AG09309 (cell line): ENCODE results near the gene VAMP7.
"Not testable (repeated sequence)": the region's sequence is repeated elsewhere in the genome, so short reads cannot be mapped to it uniquely, and the experiment has no call there.

Experiments
- DNase-seq: peaks from one replicate; pipeline ENCODE4 v3.0.0-alpha.2; 2010; ENCODE audit warnings: low read depth
- H3K4me3 ChIP-seq: 2 replicates; pipeline ENCODE4 v1.5.1; 2011; ENCODE audit warnings: mild to moderate bottlenecking, low read depth, low read length, moderate library complexity; ENCODE audit not compliant: control insufficient read depth
- TF ChIP-seq, protein P1 (sequence below): IDR thresholded peaks from 2 replicates; pipeline ENCODE4 v1.5.1; 2011; ENCODE audit warnings: mild to moderate bottlenecking, low read depth, low read length, inconsistent platforms; ENCODE audit not compliant: insufficient read depth, control insufficient read depth; ENCODE audit errors: missing control alignments

VAMP7 gene

DNA sequence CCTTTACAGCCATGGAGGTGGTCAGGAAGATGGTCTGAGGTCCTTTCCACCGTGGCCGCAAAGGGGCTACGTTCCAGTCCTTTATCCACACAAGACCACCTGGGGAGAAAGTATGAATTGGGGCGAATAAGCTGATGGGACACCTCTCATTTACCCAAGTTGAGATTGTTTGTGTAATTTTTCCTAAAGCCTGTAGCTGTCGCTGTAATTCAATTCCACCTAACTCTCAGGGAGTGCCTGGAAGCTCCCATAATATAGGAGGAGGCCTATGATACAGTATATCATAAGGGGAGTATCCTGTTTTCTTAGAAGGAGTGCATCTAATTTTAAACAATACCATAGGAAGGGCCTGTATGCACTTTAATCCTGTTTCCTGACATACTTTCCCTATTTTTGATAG is 90.5 kb downstream of the VAMP7 start:
- H3K4me3 ChIP-seq, DNase-seq: not testable (repeated sequence)
- TF ChIP-seq, protein P1, sequence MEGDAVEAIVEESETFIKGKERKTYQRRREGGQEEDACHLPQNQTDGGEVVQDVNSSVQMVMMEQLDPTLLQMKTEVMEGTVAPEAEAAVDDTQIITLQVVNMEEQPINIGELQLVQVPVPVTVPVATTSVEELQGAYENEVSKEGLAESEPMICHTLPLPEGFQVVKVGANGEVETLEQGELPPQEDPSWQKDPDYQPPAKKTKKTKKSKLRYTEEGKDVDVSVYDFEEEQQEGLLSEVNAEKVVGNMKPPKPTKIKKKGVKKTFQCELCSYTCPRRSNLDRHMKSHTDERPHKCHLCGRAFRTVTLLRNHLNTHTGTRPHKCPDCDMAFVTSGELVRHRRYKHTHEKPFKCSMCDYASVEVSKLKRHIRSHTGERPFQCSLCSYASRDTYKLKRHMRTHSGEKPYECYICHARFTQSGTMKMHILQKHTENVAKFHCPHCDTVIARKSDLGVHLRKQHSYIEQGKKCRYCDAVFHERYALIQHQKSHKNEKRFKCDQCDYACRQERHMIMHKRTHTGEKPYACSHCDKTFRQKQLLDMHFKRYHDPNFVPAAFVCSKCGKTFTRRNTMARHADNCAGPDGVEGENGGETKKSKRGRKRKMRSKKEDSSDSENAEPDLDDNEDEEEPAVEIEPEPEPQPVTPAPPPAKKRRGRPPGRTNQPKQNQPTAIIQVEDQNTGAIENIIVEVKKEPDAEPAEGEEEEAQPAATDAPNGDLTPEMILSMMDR: peak; percentile 11

DNA sequence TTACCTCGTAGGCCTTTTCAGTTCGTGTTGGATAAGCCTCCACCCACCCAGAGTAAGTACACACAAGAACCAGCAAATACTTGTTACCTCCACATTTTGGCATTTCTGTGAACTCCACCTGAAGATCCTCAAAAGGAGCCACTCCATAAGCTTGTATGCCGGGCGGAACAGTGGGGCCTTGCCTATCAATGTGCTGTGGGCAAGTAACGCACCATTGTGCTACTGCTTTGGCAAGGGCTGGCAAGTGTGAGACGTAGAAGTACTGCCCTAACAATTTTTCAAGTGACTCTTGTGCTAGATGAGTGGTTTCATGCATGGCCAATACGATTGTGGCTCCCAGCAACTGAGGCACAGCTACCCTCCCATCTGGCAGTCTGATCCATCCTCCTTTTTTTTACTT is 91.1 kb downstream of the VAMP7 start:
- not testable (repeated sequence) for H3K4me3 ChIP-seq, DNase-seq

DNA sequence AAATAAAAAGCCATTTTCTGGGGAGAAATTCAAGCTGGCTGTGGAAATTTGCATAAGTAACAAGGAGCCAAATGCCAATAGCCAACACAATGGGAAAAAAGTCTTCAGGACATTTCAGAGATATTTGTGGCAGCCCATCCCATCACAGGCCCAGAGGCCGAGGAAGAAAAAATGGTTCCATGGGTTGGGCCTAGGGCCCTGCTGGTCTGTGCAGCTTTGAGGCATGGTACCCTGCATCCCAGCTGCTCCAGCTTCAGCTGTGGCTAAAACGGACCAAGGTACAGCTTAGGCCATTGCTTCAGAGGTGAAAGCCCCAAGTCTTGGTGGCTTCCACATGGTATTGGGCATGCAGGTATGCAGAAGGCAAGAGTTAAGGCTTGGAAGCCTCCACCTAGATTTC is 102.2 kb downstream of the VAMP7 start:
- no peak for DNase-seq
- H3K4me3 ChIP-seq: no peak overlapping the region
- TF ChIP-seq, protein P1: no peak

DNA sequence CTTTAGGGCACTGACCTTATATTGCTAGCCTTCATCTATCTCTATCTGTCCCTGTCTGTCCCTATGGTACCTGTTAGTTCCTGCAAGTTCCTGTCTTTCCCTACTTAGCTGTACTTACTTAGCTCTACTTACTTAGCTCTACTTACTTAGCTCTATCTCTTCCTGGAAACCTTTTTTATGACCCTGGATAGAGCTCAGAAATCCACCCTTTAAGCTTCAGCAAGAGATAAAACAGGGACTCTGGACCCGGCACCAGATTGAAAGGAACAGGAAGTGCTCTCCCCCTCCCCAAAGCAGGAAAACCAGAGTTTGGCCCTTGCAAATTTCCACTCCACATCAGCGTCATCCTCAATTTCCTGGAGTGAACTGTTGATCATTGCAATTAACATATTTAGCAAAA is 104.1 kb downstream of the VAMP7 start:
- TF ChIP-seq, protein P1: no peak
- H3K4me3 ChIP-seq: no peak overlapping the region
- no peak for DNase-seq

DNA sequence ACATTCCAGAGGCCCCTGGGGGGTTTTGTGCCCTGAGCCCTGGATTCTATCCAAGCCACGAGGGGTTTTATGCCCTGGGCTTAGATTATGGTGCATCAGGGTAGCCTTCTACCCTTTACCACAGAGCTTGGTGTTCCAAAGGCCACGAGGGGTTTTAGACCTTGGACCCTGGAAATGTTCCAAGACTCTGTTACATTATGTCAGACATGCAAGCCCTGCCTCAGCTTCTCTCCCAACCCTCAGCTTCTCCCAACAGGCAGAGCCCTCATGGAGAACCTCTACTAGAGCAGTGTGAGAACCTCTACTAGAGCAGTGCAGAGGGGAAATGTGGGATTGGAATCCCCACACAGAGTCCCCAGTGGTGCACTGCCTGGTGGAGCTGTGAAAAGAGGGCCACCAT is 105.8 kb downstream of the VAMP7 start:
- H3K4me3 ChIP-seq, DNase-seq: not testable (repeated sequence)

DNA sequence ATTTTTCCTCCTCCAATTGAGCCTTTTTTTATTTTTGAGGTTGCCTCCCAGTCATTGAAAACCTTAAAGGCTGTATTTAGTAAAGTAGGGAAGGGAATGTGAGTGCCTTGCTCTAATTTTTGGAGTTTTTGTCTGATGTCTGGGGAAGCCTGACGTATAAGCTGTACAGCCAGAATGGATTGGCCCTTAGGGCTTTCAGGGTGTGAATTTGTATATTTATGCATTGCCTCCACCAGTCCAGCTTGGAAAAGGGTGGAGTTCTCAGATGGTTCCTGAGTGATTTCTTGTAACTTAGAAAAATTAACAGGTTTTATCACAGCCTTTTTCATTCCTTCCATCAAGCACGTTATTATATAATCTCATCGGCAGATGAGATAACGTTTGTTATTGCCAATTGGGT is 107.7 kb downstream of the VAMP7 start:
- no peak for DNase-seq
- TF ChIP-seq, protein P1: no peak
- no peak overlapping the region for H3K4me3 ChIP-seq
